HG03066 (cell line): ENCODE measurements around the gene AARS1.
"Not testable (repeated sequence)": the region's sequence is repeated elsewhere in the genome, so short reads cannot be mapped to it uniquely, and the experiment has no call there.

Source experiments
- ATAC-seq: cut with Tn5 transposase; IDR thresholded peaks from one replicate; pipeline ENCODE4 v1.9.1; 2021; ENCODE audit warnings: low read depth; ENCODE audit not compliant: unreplicated experiment

Gene AARS1

GRCh38 chr16:70276392-70276791, 12.9 kb downstream of the AARS1 start:
- ATAC-seq = no peak

- ATAC-seq = no peak
Measured at GRCh38 chr16:70271696-70272095, 17.6 kb downstream of the AARS1 start.

GRCh38 chr16:70270176-70270575, 19.1 kb downstream of the AARS1 start:
- ATAC-seq = no peak

GRCh38 chr16:70269471-70269870, 19.8 kb downstream of the AARS1 start:
- no peak for ATAC-seq

GRCh38 chr16:70267922-70268321, 21.4 kb downstream of the AARS1 start:
- ATAC-seq = not testable (repeated sequence)

GRCh38 chr16:70267516-70267915, 21.8 kb downstream of the AARS1 start:
- no peak for ATAC-seq

- ATAC-seq = not testable (repeated sequence)
Measured at GRCh38 chr16:70259903-70260302, 29.4 kb downstream of the AARS1 start.

GRCh38 chr16:70258946-70259345, 30.4 kb downstream of the AARS1 start:
- ATAC-seq = no peak

GRCh38 chr16:70258065-70258464, 31.2 kb downstream of the AARS1 start:
- no peak for ATAC-seq

- no peak for ATAC-seq
Measured at GRCh38 chr16:70257391-70257790, 31.9 kb downstream of the AARS1 start.

- ATAC-seq = no peak
Measured at GRCh38 chr16:70255574-70255973, 33.7 kb downstream of the AARS1 start.

- ATAC-seq = no peak
Measured at GRCh38 chr16:70254965-70255286, 34.4 kb downstream of the AARS1 start.

- no peak for ATAC-seq
Measured at GRCh38 chr16:70254180-70254964, 34.9 kb downstream of the AARS1 start.

- no peak for ATAC-seq
Measured at GRCh38 chr16:70253291-70254106, 35.8 kb downstream of the AARS1 start.

- ATAC-seq = no peak
Measured at GRCh38 chr16:70252355-70252988, 36.8 kb downstream of the AARS1 start.

- ATAC-seq = peak; percentile 95
Measured at GRCh38 chr16:70251629-70252354, 37.5 kb downstream of the AARS1 start, which contains the start of gene EXOSC6. Gene EXOSC6 (minus strand): TSS chr16:70251940. CDS start chr16:70251900, 40 bp downstream.

GRCh38 chr16:70250748-70251628, 38.3 kb downstream of the AARS1 start:
- peak; percentile 42 for ATAC-seq

- ATAC-seq = not testable (repeated sequence)
Measured at GRCh38 chr16:70249697-70250096, 39.6 kb downstream of the AARS1 start.

- ATAC-seq = not testable (repeated sequence)
Measured at GRCh38 chr16:70238773-70239172, 50.5 kb downstream of the AARS1 start.

- ATAC-seq = not testable (repeated sequence)
Measured at GRCh38 chr16:70231831-70232230, 57.5 kb downstream of the AARS1 start.
